DND-41 (cell line): ENCODE measurements around the gene CFAP20DC.

ENCODE experiments used
- EZH2 ChIP-seq: IDR thresholded peaks from 3 replicates; pipeline ENCODE4 v1.6.1; 2012; ENCODE audit warnings: borderline replicate concordance, low read depth, mild to moderate bottlenecking, moderate library complexity, low read length, inconsistent platforms; ENCODE audit not compliant: severe bottlenecking
- TF ChIP-seq, protein P1 (sequence below): IDR thresholded peaks from 2 replicates; pipeline ENCODE4 v1.5.1; 2012; ENCODE audit warnings: borderline replicate concordance, low read length, moderate library complexity, mild to moderate bottlenecking; ENCODE audit not compliant: poor library complexity, severe bottlenecking; ENCODE audit errors: extremely low read depth

DNA sequence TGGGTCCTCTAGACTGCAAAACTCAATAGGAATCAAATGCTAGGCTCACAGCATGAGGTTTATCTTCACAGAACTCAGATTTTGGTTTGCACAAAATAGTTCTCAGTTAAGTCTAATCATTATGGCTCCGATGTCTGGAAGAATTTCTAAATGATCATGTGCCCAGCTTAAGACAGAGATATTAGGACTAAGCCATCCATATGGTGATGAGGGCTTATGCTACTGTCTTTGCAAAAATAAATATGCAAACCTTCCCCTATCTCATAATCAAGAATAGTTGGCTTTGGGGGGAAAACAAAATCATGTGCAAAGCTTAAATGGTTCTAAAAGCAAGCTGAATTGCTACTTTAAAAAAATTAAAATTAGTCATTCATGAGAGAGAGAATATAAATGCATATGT lies 96.5 kb downstream of the CFAP20DC start:
- TF ChIP-seq, protein P1, sequence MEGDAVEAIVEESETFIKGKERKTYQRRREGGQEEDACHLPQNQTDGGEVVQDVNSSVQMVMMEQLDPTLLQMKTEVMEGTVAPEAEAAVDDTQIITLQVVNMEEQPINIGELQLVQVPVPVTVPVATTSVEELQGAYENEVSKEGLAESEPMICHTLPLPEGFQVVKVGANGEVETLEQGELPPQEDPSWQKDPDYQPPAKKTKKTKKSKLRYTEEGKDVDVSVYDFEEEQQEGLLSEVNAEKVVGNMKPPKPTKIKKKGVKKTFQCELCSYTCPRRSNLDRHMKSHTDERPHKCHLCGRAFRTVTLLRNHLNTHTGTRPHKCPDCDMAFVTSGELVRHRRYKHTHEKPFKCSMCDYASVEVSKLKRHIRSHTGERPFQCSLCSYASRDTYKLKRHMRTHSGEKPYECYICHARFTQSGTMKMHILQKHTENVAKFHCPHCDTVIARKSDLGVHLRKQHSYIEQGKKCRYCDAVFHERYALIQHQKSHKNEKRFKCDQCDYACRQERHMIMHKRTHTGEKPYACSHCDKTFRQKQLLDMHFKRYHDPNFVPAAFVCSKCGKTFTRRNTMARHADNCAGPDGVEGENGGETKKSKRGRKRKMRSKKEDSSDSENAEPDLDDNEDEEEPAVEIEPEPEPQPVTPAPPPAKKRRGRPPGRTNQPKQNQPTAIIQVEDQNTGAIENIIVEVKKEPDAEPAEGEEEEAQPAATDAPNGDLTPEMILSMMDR: no peak
- TF ChIP-seq EZH2: no peak
